Astrocyte (in vitro differentiated cells and primary cell): ENCODE results near the gene FAM240B. TPM values are rescaled to one million over a fixed set of nuclear protein-coding genes. Genes with fewer than 3 reads are reported as not detected.

ENCODE experiments used
- DNase-seq: peaks from one replicate; pipeline ENCODE4 v3.0.0-alpha.2; 2010; ENCODE audit warnings: low read depth
- FAIRE-seq: peaks from 2 replicates; lab custom pipeline; 2011; peaks lifted over from hg19 to GRCh38; lab: Jason Lieb, UNC
- H2AFZ ChIP-seq: 2 replicates; pipeline ENCODE4 v1.6.0; 2012; ENCODE audit warnings: low read depth, low read length, inconsistent platforms
- H3K27ac ChIP-seq: 2 replicates; pipeline ENCODE4 v1.5.1; 2011; ENCODE audit warnings: low read depth, low read length, inconsistent platforms
- H3K27me3 ChIP-seq: 2 replicates; pipeline ENCODE4 v1.6.0; 2011; ENCODE audit warnings: low read length, inconsistent platforms; ENCODE audit not compliant: insufficient read depth
- H3K36me3 ChIP-seq: 2 replicates; pipeline ENCODE4 v1.5.1; 2011; ENCODE audit warnings: low read length, inconsistent platforms; ENCODE audit not compliant: insufficient read depth
- H3K4me1 ChIP-seq: 2 replicates; pipeline ENCODE4 v1.5.1; 2011; ENCODE audit warnings: low read length, inconsistent platforms; ENCODE audit not compliant: insufficient read depth
- H3K4me2 ChIP-seq: 2 replicates; pipeline ENCODE4 v1.6.0; 2012; ENCODE audit warnings: low read length, inconsistent platforms
- H3K4me3 ChIP-seq: 2 replicates; pipeline ENCODE4 v1.5.1; 2011; ENCODE audit warnings: low read depth, mild to moderate bottlenecking, low read length, inconsistent platforms; ENCODE audit not compliant: insufficient read depth
- H3K79me2 ChIP-seq: 2 replicates; pipeline ENCODE4 v1.6.0; 2012; ENCODE audit warnings: mild to moderate bottlenecking, low read length, inconsistent platforms; ENCODE audit not compliant: insufficient read depth
- H3K9ac ChIP-seq: 2 replicates; pipeline ENCODE4 v1.6.0; 2012; ENCODE audit warnings: mild to moderate bottlenecking, low read length, inconsistent platforms
- H3K9me3 ChIP-seq: 2 replicates; pipeline ENCODE4 v1.5.1; 2012; ENCODE audit warnings: low read depth, mild to moderate bottlenecking, low read length, inconsistent platforms; ENCODE audit not compliant: insufficient read depth
- H4K20me1 ChIP-seq: 2 replicates; pipeline ENCODE4 v1.6.0; 2012; ENCODE audit warnings: low read length, inconsistent platforms; ENCODE audit not compliant: insufficient read depth
- H3K27ac Mint-ChIP-seq: one replicate; pipeline ENCODE4 v1.8.0; 2021; ENCODE audit warnings: mild to moderate bottlenecking, mixed read lengths; ENCODE audit not compliant: unreplicated experiment
- H3K27me3 Mint-ChIP-seq: one replicate; pipeline ENCODE4 v1.8.0; 2021; ENCODE audit warnings: low read depth, mixed read lengths; ENCODE audit not compliant: unreplicated experiment
- H3K36me3 Mint-ChIP-seq: one replicate; pipeline ENCODE4 v1.8.0; 2021; ENCODE audit warnings: low read depth, mixed read lengths; ENCODE audit not compliant: unreplicated experiment
- H3K4me1 Mint-ChIP-seq: one replicate; pipeline ENCODE4 v1.8.0; 2021; ENCODE audit warnings: low read depth, mixed read lengths; ENCODE audit not compliant: unreplicated experiment
- H3K4me3 Mint-ChIP-seq: one replicate; pipeline ENCODE4 v1.8.0; 2021; ENCODE audit warnings: mild to moderate bottlenecking, moderate library complexity, mixed read lengths; ENCODE audit not compliant: unreplicated experiment
- H3K9me3 Mint-ChIP-seq: one replicate; pipeline ENCODE4 v1.8.0; 2021; ENCODE audit warnings: mild to moderate bottlenecking, mixed read lengths; ENCODE audit not compliant: unreplicated experiment
- EZH2 ChIP-seq: IDR thresholded peaks from 2 replicates; pipeline ENCODE4 v1.6.1; 2012; ENCODE audit warnings: mild to moderate bottlenecking, low read length, inconsistent platforms; ENCODE audit not compliant: insufficient read depth
- total RNA-seq: library from RNA; stranded (reverse); gene quantifications from 2 replicates; pipeline ENCODE4 v1.2.1, GENCODE V29; 2021
- TF ChIP-seq, protein P1 (sequence below): IDR thresholded peaks from 2 replicates; pipeline ENCODE4 v1.5.1; 2011; ENCODE audit warnings: low read depth, mild to moderate bottlenecking, inconsistent platforms, low read length, moderate library complexity; ENCODE audit not compliant: insufficient read depth

Gene FAM240B
- total RNA-seq, 1 donor from 2014 or later = not detected

DNA sequence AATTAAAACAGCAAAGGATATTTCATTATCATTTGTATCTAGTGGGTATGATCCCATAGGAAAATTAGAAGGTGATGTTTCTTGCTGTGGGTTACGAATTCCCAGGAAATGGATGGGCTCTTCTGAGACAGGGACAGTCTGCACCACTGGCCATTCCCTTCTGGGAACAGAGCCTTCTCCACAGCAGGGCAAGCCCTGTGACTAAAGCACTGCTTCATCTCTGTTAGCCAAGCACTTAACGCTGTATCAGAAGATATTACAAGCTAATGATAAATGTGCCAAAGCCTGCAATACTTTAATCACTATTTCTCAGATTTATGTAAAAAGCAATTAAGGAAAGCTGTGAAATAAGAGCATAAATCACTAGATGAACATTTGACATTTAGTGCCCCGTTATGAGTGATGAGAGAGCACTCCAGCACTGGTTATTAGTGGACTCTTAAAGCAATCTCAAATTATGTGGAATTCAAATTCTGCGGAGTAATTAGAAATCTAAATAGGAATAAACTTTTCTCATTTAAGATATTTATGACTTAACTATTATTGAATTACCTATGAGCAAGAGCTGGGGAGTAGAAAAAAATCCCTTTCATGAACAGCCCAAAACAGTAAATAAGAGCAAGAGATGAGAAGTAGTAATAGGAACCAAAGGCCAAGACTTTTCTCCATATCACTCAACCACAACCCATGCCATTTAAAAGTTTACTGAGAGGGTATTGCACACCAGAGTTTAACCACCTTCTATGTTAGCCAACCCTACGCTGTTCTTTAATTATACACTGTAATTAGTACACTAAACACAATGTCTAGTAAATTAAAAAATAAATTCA lies 49.2 kb downstream of the FAM240B start:
- H3K9ac ChIP-seq = no peak overlapping the region
- H4K20me1 ChIP-seq = no peaks in the 10 kb centered on the region
- H3K4me1 ChIP-seq = peaks cover 10% of the 10 kb centered on the region
- no peak for DNase-seq
- no peaks in the 10 kb centered on the region for H3K9me3 ChIP-seq
- H3K79me2 ChIP-seq = no peaks in the 10 kb centered on the region
- Mint-ChIP-seq H3K27me3 (peaks cover 6% of the 10 kb centered on the region), H3K27ac (no peak overlapping the region), H3K9me3 (peaks cover 1% of the 10 kb centered on the region), H3K4me1 (peaks cover 11% of the 10 kb centered on the region), H3K36me3 (no peaks in the 10 kb centered on the region), H3K4me3 (no peak overlapping the region)
- H3K27ac ChIP-seq = no peak overlapping the region
- H3K4me2 ChIP-seq = no peak overlapping the region
- no peaks in the 10 kb centered on the region for H3K27me3 ChIP-seq
- TF ChIP-seq, protein P1, sequence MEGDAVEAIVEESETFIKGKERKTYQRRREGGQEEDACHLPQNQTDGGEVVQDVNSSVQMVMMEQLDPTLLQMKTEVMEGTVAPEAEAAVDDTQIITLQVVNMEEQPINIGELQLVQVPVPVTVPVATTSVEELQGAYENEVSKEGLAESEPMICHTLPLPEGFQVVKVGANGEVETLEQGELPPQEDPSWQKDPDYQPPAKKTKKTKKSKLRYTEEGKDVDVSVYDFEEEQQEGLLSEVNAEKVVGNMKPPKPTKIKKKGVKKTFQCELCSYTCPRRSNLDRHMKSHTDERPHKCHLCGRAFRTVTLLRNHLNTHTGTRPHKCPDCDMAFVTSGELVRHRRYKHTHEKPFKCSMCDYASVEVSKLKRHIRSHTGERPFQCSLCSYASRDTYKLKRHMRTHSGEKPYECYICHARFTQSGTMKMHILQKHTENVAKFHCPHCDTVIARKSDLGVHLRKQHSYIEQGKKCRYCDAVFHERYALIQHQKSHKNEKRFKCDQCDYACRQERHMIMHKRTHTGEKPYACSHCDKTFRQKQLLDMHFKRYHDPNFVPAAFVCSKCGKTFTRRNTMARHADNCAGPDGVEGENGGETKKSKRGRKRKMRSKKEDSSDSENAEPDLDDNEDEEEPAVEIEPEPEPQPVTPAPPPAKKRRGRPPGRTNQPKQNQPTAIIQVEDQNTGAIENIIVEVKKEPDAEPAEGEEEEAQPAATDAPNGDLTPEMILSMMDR = no peak
- no peak for TF ChIP-seq EZH2
- no peaks in the 10 kb centered on the region for H3K36me3 ChIP-seq
- FAIRE-seq = no peak
- no peak overlapping the region for H2AFZ ChIP-seq
- no peak overlapping the region for H3K4me3 ChIP-seq

DNA sequence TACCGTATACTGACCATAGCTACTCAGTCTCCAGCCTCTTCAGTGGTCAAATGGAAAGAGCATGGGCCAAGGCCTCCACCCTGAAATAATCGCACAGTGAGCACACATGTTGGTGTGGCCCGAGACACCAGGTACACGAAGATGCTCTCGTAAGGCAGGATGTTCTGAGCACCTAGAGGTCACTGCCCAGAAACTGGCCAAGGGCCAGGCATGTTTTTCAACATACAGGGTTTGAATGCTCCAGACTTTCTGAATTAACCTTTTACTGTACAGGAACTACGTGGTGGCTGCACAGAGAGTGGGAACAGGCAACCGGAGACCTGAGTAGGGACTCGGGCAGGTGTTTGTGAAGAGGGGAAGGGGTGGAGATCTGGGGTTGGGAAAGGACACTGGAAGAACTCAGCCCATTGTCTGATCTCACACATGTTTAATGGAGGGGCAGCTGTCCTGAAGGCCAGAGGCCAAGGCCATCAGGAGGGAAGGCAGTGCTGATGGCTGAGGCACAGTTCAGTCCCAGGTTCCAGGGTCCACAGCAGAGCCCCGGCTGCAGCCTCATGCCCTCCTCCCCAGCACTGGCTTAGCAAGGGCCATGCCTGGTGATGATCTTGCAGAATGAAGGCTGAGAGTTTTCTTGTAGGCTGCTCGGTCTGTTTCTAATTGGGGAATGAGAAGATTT lies 51.0 kb downstream of the FAM240B start:
- Histone ChIP-seq H3K9me3 (no peaks in the 10 kb centered on the region), H3K27ac (no peak overlapping the region), H3K79me2 (no peaks in the 10 kb centered on the region), H3K27me3 (no peaks in the 10 kb centered on the region), H3K4me1 (peaks cover 10% of the 10 kb centered on the region), H3K4me2 (no peak overlapping the region), H3K36me3 (no peaks in the 10 kb centered on the region), H4K20me1 (no peaks in the 10 kb centered on the region), H2AFZ (no peak overlapping the region), H3K4me3 (no peak overlapping the region), H3K9ac (no peak overlapping the region)
- DNase-seq = no peak
- H3K9me3 Mint-ChIP-seq = no peaks in the 10 kb centered on the region
- TF ChIP-seq, protein P1 = no peak
- TF ChIP-seq EZH2 = no peak
- peaks cover 9% of the 10 kb centered on the region for H3K4me1 Mint-ChIP-seq
- H3K27ac Mint-ChIP-seq = no peak overlapping the region
- FAIRE-seq = no peak
- no peak overlapping the region for H3K4me3 Mint-ChIP-seq
- H3K27me3 Mint-ChIP-seq = peaks cover 6% of the 10 kb centered on the region
- H3K36me3 Mint-ChIP-seq = no peaks in the 10 kb centered on the region
